ENCODE results near the gene TMEM19.

GRCh38 chr12:71703206-71703605 is 17.3 kb downstream of the TMEM19 start:
- TF ChIP-seq POLR2A (IDR thresholded peaks at IDR 0.05) (no peak), CTCF (IDR thresholded peaks at IDR 0.05 in 4 of 5, conservative IDR thresholded peaks at IDR 0.05 in 1 of 5) (no peak)
